ENCODE measurements around the gene RASSF10.

DNA sequence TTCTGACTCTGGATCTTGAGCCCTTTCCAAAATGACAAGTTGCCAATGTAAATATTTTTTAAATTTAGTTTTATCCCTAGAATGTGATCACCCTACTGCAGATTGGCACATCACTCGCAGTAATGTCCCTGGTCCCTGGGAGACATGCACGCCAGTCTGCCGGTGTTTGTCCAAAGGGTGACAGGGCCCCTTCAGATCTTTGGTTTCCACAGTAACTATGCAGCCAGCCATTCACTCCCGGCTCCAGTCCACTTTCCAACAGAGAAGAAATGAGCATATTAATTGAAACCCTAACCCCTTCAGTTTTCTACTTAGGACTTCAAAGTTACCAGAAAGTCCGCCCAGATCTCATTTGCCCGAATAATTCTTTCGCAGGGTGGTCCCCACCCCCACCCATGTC, 25.8 kb upstream of the RASSF10 start:
- TF ChIP-seq RAD21 (conservative IDR thresholded peaks at IDR 0.05 in 1 of 2, IDR thresholded peaks at IDR 0.05 in 1 of 2) = no peak
- TF ChIP-seq, protein P1, sequence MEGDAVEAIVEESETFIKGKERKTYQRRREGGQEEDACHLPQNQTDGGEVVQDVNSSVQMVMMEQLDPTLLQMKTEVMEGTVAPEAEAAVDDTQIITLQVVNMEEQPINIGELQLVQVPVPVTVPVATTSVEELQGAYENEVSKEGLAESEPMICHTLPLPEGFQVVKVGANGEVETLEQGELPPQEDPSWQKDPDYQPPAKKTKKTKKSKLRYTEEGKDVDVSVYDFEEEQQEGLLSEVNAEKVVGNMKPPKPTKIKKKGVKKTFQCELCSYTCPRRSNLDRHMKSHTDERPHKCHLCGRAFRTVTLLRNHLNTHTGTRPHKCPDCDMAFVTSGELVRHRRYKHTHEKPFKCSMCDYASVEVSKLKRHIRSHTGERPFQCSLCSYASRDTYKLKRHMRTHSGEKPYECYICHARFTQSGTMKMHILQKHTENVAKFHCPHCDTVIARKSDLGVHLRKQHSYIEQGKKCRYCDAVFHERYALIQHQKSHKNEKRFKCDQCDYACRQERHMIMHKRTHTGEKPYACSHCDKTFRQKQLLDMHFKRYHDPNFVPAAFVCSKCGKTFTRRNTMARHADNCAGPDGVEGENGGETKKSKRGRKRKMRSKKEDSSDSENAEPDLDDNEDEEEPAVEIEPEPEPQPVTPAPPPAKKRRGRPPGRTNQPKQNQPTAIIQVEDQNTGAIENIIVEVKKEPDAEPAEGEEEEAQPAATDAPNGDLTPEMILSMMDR (IDR thresholded peaks at IDR 0.05) = no peak
- TF ChIP-seq SMC3 (IDR thresholded peaks at IDR 0.05) = no peak
- no peak for TF ChIP-seq MYC (IDR thresholded peaks at IDR 0.05; ENCODE audit: borderline replicate concordance, low read length)
- TF ChIP-seq MAZ (IDR thresholded peaks at IDR 0.05; ENCODE audit: borderline replicate concordance, low read depth, low read length) = no peak
- no peak for TF ChIP-seq MAFK (IDR thresholded peaks at IDR 0.05; ENCODE audit: partially characterized antibody)
- no peak for TF ChIP-seq POLR2A (IDR thresholded peaks at IDR 0.05; ENCODE audit: low read length)

All from A549 (cell line).